GM21825 (cell line): ENCODE data around the gene IRF2BP1.
"Not testable (repeated sequence)": the region's sequence is repeated elsewhere in the genome, so short reads cannot be mapped to it uniquely, and the experiment has no call there.

Experiments used
- ATAC-seq: cut with Tn5 transposase; IDR thresholded peaks from one replicate; pipeline ENCODE4 v1.9.1; 2021; ENCODE audit warnings: mild to moderate bottlenecking, moderate library complexity; ENCODE audit not compliant: unreplicated experiment

Gene IRF2BP1

DNA sequence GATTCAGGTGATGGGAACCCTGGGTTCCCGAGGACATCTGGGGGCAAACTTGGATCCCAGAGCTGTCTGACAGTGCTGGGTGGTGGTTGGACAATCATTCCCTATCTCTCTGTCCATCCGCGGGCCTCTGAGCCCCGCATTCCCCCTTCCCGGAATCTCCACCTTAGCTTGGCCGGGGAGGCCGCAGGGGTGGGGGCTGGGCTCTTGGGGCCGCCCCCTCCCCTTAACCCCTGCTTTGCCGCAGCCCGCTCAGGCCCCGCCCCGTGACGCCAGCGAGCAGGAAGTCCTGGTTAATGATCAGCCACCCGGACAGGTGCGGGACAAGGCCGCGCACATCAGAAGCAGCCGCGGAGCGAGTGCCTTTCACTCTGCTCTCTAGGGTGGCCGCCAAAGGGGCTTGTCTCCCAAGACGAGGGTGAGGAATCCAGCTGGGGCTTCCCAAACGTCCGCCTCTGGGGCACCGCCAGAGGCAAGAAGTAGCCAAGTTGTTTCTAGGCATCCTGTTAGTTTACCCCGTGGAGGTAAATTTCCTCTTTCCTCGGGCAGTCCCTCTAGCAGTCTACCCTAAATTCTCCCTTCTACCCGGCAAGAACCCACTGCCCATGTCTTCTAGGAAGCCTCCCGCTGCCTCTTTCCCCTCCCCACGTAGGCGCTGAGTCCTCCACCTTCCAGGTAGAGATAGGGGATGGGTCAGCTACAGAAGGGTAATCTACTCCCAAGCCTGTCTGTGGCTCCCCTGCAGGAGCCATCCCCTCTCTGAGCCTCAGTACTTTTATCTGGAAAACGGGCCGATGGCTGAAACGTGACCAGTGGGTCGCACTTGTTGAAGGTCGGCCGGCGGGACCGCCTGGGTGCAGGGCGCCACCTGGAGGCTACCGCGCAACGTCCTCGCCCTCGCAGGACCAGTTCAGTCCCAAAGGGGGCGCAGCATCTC lies 3.0 kb downstream of the IRF2BP1 start:
- peak; percentile 30 for ATAC-seq

DNA sequence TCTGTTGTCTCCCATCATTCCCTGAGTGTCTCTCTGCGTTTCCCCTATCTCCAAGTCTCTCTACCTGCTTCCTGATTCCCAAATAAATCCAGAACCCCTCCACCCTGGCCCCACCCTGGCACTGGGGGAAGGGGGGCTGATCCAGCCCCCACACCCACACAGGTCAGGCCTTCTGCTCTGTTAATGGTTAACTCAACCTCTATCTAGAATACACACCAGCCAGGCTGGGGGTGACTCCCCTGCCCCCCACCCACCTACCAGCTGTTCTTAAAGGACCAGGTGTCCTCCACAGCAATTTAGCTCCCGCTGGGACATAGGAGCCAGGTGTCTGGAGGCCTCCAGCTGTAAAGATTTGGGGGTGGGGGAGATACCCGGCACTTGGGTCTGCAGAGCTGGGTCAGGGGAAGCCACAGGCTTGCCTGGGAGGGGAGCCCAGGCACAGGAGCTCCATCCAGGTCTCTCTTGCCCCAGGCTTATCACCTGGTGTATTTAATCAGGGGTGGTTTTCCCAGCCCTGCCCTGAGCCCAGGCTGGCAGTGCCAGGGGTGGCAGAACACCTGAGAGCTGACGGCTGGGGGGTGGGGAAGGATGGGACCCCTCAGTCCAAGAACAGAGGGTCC lies 3.9 kb downstream of the IRF2BP1 start:
- no peak for ATAC-seq

DNA sequence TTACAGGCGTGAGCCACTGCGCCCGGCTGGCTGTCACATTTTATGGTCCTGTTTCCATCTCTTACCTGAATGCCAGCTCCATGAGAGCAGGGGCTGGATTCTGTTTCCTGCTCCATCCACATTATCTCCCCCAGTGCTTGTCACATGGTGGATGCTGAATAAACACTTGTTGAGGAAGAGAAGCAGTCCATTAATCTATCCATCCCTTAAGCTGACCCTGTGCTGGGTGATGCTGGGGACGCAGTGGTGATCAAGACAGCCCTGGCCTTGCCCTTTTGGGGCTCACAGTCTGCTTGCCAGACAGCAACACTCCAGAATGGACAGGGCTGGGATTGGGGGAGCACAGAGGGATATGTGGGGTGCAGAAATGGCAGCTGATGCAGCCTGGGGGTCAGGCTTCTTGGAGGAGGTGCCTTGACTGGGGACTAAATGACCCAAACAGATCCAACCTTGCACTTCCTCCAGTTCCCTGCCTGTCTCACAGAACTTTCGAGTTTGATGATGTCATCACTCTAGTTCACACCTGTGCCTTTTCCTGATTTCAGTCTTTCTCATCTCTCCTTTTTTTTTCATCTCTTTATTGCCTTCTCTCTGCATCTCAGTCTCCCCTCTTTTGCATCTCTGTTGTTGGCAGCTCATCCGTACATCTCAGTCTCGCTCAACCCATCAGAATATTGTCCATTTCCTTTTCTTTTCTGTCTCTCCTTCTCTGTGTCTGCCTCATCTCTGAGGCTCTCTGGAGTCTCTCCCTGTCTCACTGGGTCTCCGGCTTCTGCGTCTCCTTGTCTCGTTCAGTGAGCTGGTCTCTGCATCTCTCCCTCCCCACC lies 4.6 kb downstream of the IRF2BP1 start:
- no peak for ATAC-seq

DNA sequence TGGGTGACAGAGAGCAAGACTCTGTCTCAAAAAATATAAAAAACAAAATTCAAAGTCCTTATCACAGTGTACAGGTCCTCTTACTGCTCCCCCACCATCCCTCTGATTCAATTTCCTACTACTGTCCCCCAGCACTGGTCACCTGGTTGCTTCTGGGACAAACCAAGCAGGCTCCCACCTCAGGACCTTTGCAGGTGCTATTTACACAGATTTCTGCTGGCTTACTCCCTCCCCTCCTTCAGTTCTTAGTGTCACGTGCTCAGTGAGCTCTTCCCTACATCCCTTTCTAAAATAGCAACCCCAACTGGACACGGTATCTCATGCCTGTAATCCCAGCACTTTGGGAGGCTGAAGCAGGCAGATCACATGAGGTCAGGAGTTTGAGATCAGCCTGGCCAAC lies 6.0 kb downstream of the IRF2BP1 start:
- ATAC-seq, result no peak

DNA sequence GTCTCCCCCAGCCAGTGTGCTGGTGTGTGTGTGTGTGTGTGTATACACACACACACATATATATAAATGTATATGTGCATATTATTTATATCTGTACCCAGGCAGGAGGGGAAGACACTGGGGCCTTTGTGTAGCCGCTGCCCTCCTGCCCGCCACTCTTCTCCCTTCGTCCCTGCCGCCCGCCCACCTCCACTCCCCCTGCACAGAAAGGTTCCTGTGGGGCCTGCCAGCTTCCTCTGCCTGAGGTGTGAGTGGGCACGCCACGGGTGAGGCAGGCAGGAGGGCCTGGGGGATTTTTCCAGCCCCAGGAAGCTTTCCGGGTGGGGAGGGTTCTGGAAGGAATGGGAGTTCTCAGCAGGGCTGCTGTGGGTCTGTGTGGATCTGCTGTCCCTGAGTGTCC lies 6.9 kb downstream of the IRF2BP1 start:
- no peak for ATAC-seq

DNA sequence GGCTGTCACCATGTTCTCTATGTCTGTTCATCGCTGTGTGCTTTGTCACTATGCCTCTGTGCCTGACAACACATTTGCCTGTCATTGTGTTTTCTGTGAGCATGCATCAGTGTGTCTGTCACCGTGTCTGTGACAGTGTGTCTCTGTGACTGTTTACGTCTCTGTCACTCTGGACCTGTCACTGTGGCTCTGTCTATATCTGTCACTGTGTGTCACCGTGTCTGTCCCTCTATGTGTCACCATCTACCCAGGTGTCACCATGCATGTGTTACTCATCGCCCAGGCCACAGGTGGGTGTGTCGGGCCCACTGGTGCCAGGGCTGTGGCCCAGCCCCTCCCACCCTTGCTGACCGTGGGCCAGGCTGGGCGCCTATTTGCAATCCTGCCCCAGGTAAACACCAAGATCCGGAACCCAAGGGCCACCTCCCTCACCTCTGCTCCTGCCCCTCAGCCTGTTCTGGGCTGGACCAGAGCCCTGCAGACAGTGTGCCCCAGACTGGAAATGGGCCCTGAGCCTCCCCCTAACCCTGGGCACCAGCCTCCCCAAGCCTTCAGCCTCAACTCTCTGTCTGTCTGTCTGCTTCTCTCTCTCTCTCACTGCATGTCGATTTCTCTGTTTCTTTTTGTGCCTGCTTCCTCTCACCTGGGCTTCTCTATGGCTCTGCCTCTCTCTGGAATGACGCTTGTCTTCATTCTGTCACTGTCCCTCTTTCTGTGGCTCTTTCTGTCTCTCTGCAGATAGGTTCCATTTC lies 7.7 kb downstream of the IRF2BP1 start:
- ATAC-seq, result no peak

DNA sequence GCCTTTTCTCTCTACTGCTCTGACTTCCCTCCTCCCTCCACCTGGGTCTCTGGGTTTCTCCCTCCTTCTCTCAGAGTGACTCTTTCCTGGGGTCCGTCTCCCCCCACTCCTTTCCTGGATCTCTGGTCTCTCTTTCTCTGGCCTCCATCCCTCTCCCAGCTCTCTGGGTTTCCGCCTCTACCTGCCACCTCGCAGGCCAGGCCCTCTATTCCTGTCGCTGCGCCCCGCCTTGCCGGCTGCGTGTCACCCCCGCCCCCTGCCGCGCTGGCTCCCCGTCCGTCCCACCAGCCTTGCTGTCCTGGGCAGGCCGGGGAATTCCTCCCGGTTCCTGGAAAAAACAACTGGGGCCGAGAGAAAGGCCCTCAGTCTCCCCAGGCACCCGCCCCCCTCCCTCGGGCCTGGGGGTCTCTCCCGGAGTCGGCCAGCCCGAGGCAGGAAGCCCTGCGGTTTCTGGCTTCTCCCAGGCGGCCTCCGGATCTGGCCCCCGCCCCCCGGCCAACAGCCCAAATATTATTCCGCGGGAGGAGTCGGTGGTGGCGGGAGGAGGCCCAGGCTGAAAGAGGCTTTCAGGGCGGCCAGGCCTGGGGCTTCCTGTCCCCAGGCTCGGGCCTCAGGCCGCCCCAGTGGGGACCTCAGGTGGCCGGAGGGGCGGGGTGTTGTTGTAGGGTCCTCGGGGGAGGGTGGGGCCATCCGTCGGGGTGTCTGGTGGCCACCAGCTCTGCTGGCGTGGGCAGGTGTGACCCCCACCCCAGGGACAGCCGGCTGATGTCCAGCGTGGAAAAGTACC lies 9.3 kb downstream of the IRF2BP1 start:
- ATAC-seq, result no peak

DNA sequence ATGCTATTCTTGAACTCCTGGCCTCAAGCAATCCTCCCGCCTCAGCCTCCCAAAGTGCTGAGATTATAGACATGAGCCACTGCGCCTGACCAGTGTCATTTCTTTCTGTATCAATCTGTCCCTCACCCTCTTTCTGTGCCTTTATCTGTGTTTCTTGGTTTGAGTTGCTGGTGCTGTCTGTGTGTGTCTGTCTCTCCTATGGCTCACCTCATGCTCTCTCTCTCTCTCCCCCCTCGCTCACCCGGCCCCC lies 9.9 kb downstream of the IRF2BP1 start:
- no peak for ATAC-seq

DNA sequence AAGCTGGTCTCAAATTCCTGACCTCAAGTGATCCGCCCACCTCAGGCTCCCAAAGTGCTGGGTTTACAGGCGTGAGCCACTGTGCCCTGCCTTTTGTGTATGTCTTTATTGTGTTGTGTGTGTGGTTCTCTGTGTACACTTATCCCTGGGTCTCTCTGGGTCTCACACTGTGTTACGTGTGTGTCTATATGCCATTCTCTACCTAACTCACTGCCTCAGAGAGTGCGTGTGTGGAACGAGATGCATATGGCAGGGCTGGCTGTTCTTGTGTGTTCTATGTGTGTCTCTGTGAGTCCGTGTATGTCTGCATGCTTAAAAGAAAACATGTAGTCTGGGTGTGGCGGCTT lies 11.3 kb downstream of the IRF2BP1 start:
- ATAC-seq, result no peak

DNA sequence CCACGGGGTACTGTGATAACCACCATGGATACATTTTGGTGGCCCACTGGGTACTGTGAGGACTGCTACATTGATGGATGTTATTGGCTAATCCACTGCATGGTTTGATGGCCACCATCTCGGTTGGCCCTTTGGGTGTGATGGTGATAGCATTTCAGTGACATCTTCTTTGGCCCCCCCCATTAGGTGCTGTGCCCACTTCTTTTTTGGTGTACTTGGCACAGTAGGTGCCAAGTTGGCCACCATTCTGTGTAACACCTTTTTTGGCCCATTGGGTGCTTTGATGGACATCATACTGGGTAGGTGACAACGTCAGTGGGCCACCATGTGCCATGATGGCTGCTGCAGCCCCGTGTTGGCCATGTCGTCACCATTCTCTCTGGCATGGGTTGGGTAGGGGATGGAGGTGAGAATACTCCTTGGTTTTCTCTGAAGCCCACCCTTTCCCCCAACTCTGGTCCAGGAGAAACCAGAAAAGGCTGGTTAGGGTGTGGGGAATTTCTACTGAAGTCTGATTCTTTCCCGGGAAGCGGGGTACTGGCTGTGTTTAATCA lies 12.6 kb downstream of the IRF2BP1 start:
- no peak for ATAC-seq

DNA sequence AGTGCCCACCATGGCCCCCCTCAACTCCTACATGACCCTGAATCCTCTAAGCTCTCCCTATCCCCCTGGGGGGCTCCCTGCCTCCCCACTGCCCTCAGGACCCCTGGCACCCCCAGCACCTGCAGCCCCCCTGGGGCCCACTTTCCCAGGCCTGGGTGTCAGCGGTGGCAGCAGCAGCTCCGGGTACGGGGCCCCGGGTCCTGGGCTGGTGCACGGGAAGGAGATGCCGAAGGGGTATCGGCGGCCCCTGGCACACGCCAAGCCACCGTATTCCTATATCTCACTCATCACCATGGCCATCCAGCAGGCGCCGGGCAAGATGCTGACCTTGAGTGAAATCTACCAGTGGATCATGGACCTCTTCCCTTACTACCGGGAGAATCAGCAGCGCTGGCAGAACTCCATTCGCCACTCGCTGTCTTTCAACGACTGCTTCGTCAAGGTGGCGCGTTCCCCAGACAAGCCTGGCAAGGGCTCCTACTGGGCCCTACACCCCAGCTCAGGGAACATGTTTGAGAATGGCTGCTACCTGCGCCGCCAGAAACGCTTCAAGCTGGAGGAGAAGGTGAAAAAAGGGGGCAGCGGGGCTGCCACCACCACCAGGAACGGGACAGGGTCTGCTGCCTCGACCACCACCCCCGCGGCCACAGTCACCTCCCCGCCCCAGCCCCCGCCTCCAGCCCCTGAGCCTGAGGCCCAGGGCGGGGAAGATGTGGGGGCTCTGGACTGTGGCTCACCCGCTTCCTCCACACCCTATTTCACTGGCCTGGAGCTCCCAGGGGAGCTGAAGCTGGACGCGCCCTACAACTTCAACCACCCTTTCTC lies 13.6 kb downstream of the IRF2BP1 start:
- no peak for ATAC-seq

DNA sequence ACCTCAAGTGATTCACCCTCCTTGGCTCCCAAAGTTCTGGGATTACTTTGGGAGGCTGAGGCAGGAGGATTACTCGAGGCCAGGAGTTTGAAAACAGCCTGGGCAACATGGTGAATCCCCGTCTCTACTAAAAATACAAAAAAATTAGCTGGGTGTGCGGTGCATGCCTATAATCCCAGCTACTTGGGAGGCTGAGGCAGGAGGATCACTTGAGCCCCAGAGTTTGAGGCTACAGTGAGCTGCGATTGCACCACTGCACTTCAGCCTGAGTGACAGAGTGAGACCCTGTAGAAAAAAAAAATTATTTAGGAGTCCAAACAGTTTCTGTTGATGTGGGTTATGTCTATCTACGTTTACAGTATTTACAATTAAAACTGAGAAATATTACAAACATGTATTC lies 15.1 kb downstream of the IRF2BP1 start:
- ATAC-seq, result no peak

DNA sequence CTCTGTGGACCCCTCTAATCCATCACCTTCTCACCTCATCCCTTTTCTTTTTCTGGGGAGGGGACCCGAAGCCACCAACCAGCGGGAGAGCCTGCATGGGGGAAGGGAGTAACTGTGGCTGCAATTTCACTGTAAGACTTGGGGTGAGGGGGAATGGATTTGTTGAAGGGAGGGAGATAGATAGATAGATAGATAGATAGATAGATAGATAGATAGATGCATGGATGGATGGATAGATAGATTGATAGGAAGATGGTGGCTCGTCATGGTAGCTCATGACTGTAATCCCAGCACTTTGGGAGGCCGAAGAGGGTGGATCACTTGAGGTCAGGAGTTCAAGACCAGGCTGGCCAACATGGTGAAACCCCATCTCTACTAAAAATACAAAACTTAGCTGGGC lies 18.7 kb downstream of the IRF2BP1 start:
- ATAC-seq, result not testable (repeated sequence)

DNA sequence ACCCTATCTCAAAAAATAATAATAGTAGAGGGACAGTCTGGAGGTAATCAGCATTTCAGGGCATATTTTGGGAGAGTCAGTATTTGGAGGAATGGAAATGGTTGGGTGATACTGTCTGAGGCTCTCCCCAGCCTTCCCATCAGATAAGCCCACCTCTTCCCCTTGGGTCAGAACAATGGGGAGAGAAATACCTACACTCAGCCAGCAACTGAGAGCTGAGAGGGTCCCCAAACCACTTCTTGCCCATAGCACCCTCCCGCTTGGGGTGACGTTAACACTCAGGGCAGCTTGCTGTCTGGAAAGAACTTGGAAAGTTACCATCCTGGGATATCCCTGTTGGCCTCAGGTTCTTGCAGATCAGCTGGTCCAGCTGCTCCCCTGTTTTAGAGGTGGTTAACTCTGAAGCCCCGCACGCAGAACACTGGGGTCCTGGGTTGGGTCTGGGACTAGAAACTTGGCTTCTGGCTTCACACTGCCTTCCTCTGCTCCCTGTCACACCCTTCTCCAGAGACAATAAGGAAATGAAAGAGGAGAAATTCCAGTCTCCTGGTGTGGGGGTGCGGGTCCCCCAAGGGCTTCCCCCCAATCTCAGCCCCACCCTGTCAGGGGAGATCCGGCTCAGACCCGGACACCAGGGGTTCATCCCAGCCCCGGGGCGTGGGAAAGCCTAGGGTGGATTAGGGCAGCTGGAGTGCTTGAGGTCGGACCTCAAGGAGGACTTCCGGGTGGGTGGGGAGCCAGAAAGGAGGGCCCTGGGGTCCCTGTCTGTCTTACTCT lies 19.4 kb downstream of the IRF2BP1 start:
- no peak for ATAC-seq

DNA sequence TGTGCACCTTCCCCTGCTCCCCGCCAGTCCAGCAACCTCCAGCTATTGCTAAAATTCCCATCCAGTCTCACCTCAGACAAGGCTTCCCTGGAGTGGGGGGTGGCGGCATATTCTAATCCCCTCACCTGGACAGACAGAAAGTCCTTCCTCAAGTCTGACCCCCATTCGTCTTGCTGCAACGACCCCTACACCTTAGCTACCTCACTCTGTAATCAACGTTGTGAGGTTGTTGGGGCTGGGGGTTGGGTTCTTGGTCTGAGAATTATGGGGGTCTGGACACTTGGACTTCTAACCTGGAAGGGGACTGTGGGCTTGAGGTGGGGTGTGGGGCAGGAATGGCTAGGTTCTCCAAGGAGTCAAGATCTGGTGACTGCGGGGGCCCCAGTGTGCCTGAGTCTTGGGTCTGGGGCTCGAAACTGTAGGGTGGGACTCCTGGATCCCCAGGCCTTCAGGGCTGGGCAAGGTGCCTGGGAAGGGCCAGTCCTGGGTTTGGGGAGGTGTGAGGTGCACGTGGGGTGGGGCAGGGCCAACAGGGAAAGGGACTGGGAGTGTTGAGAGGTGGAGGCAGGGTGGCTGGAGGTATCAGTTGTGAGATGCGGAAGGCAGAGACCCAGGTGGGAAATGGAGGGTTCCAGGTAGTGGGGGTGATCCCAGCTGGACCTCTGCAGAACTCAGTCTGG lies 20.5 kb downstream of the IRF2BP1 start:
- ATAC-seq, result no peak

DNA sequence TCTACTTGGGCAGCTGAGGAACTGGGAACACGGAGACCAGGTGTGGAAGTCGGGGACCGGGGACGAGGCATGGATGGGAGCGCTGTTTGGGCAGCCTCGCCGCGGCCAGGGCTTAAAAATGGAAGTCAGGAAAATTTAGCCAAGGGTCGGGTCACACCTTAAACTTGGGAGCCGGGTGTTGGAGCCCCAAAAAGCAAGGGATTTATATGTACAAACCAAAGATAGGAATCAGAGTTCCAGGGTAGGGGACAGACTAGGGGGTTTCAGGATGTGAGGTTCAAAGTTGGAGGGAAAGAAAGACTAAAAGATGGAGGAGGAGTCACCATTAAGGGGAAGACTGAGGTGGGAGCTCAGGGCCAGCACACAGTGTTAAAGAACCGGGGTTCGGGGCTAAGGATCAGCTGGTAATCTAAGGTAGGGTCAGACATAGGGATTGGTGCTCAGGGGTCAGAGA lies 21.3 kb downstream of the IRF2BP1 start:
- ATAC-seq, result no peak

DNA sequence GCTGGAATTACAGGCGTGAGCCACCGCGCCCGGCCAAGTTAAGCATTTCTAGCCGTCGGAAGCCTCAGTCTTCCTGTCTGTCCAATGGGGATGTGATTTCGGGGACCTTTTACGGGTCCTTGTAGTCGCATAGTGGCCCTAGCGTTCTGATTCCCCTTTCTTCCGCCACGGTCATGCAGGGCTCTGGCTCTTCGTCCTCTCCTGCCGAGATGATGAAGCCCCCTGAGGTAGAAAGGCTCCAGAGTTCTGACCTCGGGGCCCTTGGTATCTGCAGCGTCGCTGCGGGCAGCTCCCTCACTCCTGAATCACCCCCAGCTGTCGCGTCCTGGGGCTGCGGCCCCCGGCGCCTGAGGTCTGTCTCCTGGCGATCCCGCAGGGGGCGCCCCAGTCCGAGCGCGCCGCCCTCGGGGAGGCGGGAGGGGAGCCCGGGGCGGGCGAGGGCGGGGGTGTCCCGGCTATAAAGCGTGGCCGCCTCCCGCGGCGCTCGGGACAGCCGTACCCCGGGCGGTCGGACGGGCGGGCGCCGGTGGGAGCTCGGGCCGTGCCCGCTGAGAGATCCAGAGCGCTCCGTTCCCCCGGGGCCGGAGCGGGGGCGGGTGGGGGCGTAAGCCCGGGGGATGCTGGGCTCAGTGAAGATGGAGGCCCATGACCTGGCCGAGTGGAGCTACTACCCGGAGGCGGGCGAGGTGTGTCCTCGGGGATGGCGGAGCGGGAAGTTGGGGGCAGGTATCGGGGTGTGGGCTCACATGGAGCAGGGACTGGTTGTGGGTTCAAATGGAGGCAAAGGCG lies 21.9 kb downstream of the IRF2BP1 start, which contains the start of gene FOXA3:
TSS of gene FOXA3 (plus strand) at position 487 of the 789 bp plus-strand sequence. CDS start at position 618, 131 bp downstream.
- peak; percentile 45 for ATAC-seq
